Astrocyte (in vitro differentiated cells and primary cell): ENCODE results near the gene CFHR4. TPM values are rescaled to one million over a fixed set of nuclear protein-coding genes. Genes with fewer than 3 reads are reported as not detected.
"Not testable (repeated sequence)": the region's sequence is repeated elsewhere in the genome, so short reads cannot be mapped to it uniquely, and the experiment has no call there.

Experiments used
- DNase-seq: peaks from one replicate; pipeline ENCODE4 v3.0.0-alpha.2; 2010; ENCODE audit warnings: low read depth
- FAIRE-seq: peaks from 2 replicates; lab custom pipeline; 2011; peaks lifted over from hg19 to GRCh38; lab: Jason Lieb, UNC
- H2AFZ ChIP-seq: 2 replicates; pipeline ENCODE4 v1.6.0; 2012; ENCODE audit warnings: low read depth, low read length, inconsistent platforms
- H3K27ac ChIP-seq: 2 replicates; pipeline ENCODE4 v1.5.1; 2011; ENCODE audit warnings: low read depth, low read length, inconsistent platforms
- H3K27me3 ChIP-seq: 2 replicates; pipeline ENCODE4 v1.6.0; 2011; ENCODE audit warnings: low read length, inconsistent platforms; ENCODE audit not compliant: insufficient read depth
- H3K36me3 ChIP-seq: 2 replicates; pipeline ENCODE4 v1.5.1; 2011; ENCODE audit warnings: low read length, inconsistent platforms; ENCODE audit not compliant: insufficient read depth
- H3K4me1 ChIP-seq: 2 replicates; pipeline ENCODE4 v1.5.1; 2011; ENCODE audit warnings: low read length, inconsistent platforms; ENCODE audit not compliant: insufficient read depth
- H3K4me2 ChIP-seq: 2 replicates; pipeline ENCODE4 v1.6.0; 2012; ENCODE audit warnings: low read length, inconsistent platforms
- H3K4me3 ChIP-seq: 2 replicates; pipeline ENCODE4 v1.5.1; 2011; ENCODE audit warnings: low read depth, mild to moderate bottlenecking, low read length, inconsistent platforms; ENCODE audit not compliant: insufficient read depth
- H3K79me2 ChIP-seq: 2 replicates; pipeline ENCODE4 v1.6.0; 2012; ENCODE audit warnings: mild to moderate bottlenecking, low read length, inconsistent platforms; ENCODE audit not compliant: insufficient read depth
- H3K9ac ChIP-seq: 2 replicates; pipeline ENCODE4 v1.6.0; 2012; ENCODE audit warnings: mild to moderate bottlenecking, low read length, inconsistent platforms
- H3K9me3 ChIP-seq: 2 replicates; pipeline ENCODE4 v1.5.1; 2012; ENCODE audit warnings: low read depth, mild to moderate bottlenecking, low read length, inconsistent platforms; ENCODE audit not compliant: insufficient read depth
- H4K20me1 ChIP-seq: 2 replicates; pipeline ENCODE4 v1.6.0; 2012; ENCODE audit warnings: low read length, inconsistent platforms; ENCODE audit not compliant: insufficient read depth
- H3K27ac Mint-ChIP-seq: one replicate; pipeline ENCODE4 v1.8.0; 2021; ENCODE audit warnings: mild to moderate bottlenecking, mixed read lengths; ENCODE audit not compliant: unreplicated experiment
- H3K27me3 Mint-ChIP-seq: one replicate; pipeline ENCODE4 v1.8.0; 2021; ENCODE audit warnings: low read depth, mixed read lengths; ENCODE audit not compliant: unreplicated experiment
- H3K36me3 Mint-ChIP-seq: one replicate; pipeline ENCODE4 v1.8.0; 2021; ENCODE audit warnings: low read depth, mixed read lengths; ENCODE audit not compliant: unreplicated experiment
- H3K4me1 Mint-ChIP-seq: one replicate; pipeline ENCODE4 v1.8.0; 2021; ENCODE audit warnings: low read depth, mixed read lengths; ENCODE audit not compliant: unreplicated experiment
- H3K4me3 Mint-ChIP-seq: one replicate; pipeline ENCODE4 v1.8.0; 2021; ENCODE audit warnings: mild to moderate bottlenecking, moderate library complexity, mixed read lengths; ENCODE audit not compliant: unreplicated experiment
- H3K9me3 Mint-ChIP-seq: one replicate; pipeline ENCODE4 v1.8.0; 2021; ENCODE audit warnings: mild to moderate bottlenecking, mixed read lengths; ENCODE audit not compliant: unreplicated experiment
- CTCF ChIP-seq: IDR thresholded peaks from 2 replicates; pipeline ENCODE4 v1.5.1; 2011; ENCODE audit warnings: low read depth, mild to moderate bottlenecking, inconsistent platforms, low read length, moderate library complexity; ENCODE audit not compliant: insufficient read depth
- EZH2 ChIP-seq: IDR thresholded peaks from 2 replicates; pipeline ENCODE4 v1.6.1; 2012; ENCODE audit warnings: mild to moderate bottlenecking, low read length, inconsistent platforms; ENCODE audit not compliant: insufficient read depth
- total RNA-seq: library from RNA; stranded (reverse); gene quantifications from 2 replicates; pipeline ENCODE4 v1.2.1, GENCODE V29; 2021

CFHR4 gene
- total RNA-seq, 1 donor from 2014 or later: not detected

DNA sequence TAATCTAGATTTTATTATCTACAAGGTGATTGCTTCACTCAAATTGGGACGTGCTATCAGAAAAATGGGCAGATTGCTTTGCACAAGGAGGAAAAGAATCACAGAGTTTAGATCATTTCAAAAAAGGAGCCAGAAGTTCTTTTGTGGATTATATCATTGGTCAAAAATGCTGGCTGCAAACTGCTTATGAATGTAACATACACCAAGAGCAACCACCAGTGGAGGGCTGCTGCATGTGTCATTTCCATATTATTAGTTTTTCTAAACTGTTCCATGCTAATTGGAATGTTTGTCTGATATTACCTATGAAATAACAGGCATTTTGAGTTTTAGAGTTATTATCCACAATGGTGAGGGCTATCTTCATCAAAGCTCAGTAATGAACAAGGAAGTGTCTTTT lies 39.0 kb downstream of the CFHR4 start:
- not testable (repeated sequence) for H4K20me1 ChIP-seq, H3K4me1 Mint-ChIP-seq, H3K9me3 ChIP-seq, H3K79me2 ChIP-seq, H3K27ac ChIP-seq, H3K4me2 ChIP-seq, H2AFZ ChIP-seq, H3K4me1 ChIP-seq, H3K27me3 Mint-ChIP-seq, H3K36me3 Mint-ChIP-seq, FAIRE-seq, H3K36me3 ChIP-seq, H3K9me3 Mint-ChIP-seq, H3K4me3 Mint-ChIP-seq, H3K27ac Mint-ChIP-seq, H3K27me3 ChIP-seq, H3K4me3 ChIP-seq, H3K9ac ChIP-seq
- DNase-seq: peak; percentile 6

DNA sequence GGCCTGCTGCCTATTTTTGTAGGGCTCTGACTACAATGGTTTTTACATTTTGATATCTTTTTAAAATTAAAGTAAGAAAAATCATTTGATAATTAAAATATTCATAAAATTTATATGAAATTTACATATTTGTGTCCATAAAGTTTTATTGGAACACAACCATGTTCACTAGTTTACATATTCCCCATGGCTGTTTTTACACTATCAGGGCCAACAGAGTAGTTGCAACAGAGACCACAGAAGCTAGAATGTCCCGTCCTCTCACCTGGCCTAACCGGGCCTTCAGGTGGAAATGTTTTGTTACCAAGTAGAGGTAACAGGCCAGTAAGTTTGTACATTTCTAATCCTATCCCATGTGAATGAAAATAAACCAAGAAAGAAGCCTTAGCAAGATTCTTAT lies 45.0 kb downstream of the CFHR4 start:
- not testable (repeated sequence) for H3K9ac ChIP-seq, H3K9me3 ChIP-seq, DNase-seq, H3K27ac ChIP-seq, H3K36me3 Mint-ChIP-seq, H3K27me3 Mint-ChIP-seq, H3K4me3 Mint-ChIP-seq, H3K4me1 ChIP-seq, H3K4me1 Mint-ChIP-seq, H3K36me3 ChIP-seq, H4K20me1 ChIP-seq, H3K4me2 ChIP-seq, H3K27ac Mint-ChIP-seq, H2AFZ ChIP-seq, H3K9me3 Mint-ChIP-seq, H3K27me3 ChIP-seq, FAIRE-seq, H3K4me3 ChIP-seq, H3K79me2 ChIP-seq

- Histone ChIP-seq H3K9ac (no peak overlapping the region), H3K4me2 (no peak overlapping the region), H3K9me3 (no peaks in the 10 kb centered on the region), H3K27ac (no peak overlapping the region), H3K36me3 (no peaks in the 10 kb centered on the region), H4K20me1 (no peaks in the 10 kb centered on the region), H3K27me3 (no peaks in the 10 kb centered on the region), H3K4me3 (no peak overlapping the region), H2AFZ (no peak overlapping the region), H3K4me1 (no peaks in the 10 kb centered on the region), H3K79me2 (no peaks in the 10 kb centered on the region)
- no peak for DNase-seq
- Mint-ChIP-seq H3K4me3 (no peak overlapping the region), H3K4me1 (no peaks in the 10 kb centered on the region), H3K36me3 (no peaks in the 10 kb centered on the region), H3K27ac (no peak overlapping the region), H3K27me3 (no peaks in the 10 kb centered on the region), H3K9me3 (peaks cover 3% of the 10 kb centered on the region)
- TF ChIP-seq EZH2: no peak
- TF ChIP-seq CTCF: no peak
- FAIRE-seq: no peak
Observed at GRCh38 chr1:196933531-196934189, 45.8 kb downstream of the CFHR4 start.

DNA sequence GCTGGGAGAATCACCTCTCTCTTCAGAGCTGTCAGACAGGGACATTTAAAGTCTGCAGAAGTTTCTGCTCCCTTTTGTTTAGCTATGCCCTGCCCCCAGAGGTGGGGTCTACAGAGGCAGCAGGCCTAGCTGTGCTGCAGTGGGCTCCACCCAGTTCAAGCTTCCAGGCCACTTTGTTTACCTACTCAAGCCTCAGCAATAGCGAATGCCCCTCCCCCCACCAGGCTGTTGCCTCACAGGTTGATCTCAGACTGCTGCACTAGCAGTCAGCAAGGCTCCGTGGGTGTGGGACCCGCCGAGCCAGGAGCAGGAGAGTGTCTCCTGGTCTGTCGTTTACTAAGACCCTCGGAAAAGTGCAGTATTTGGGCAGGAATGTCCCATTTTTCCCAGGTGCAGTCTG lies 53.6 kb downstream of the CFHR4 start:
- not testable (repeated sequence) for H3K4me3 Mint-ChIP-seq, H3K27ac ChIP-seq, H3K36me3 Mint-ChIP-seq, H3K27ac Mint-ChIP-seq, H3K27me3 Mint-ChIP-seq, H4K20me1 ChIP-seq, H3K9me3 ChIP-seq, DNase-seq, H3K9me3 Mint-ChIP-seq, H3K9ac ChIP-seq, H3K4me2 ChIP-seq, H3K79me2 ChIP-seq, H3K4me1 ChIP-seq, H3K4me1 Mint-ChIP-seq, H3K36me3 ChIP-seq, H2AFZ ChIP-seq, H3K4me3 ChIP-seq, H3K27me3 ChIP-seq, FAIRE-seq

DNA sequence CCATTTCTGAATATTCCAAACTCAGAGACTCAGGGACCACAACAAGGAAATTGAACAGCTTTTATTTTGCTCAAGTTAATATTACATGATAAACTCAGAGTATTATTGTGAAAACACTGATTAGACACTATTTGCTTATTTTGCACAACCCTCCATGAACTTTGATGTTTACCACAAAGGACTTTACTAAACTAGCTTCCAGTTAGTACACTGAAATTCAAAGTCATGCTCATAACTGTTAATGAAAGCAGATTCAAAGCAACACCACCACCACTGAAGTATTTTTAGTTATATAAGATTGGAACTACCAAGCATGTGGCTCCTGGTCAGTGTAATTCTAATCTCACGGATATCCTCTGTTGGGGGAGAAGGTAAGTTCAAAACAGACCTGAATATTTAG lies 55.7 kb downstream of the CFHR4 start, which contains the start of gene CFHR2:
TSS of gene CFHR2 (plus strand) at position 171 of the 400 bp plus-strand sequence. CDS start at position 314, 143 bp downstream.
- not testable (repeated sequence) for H3K4me2 ChIP-seq, H3K4me1 Mint-ChIP-seq, H3K36me3 Mint-ChIP-seq, H3K36me3 ChIP-seq, H3K4me3 ChIP-seq, H4K20me1 ChIP-seq, FAIRE-seq, H3K9ac ChIP-seq, H3K4me1 ChIP-seq, H3K27ac ChIP-seq, H3K27me3 ChIP-seq, H3K27me3 Mint-ChIP-seq, H2AFZ ChIP-seq, H3K9me3 Mint-ChIP-seq, H3K9me3 ChIP-seq, DNase-seq, H3K27ac Mint-ChIP-seq, H3K79me2 ChIP-seq, H3K4me3 Mint-ChIP-seq
